ENCODE measurements around the gene UACA. TPM values are rescaled to one million over a fixed set of nuclear protein-coding genes. Genes with fewer than 3 reads are reported as not detected.

Gene UACA
- total and polyA plus RNA-seq, 7 experiments from 2014 or later = 0.14 to 2.1 (median 0.42) TPM; not detected in 1

- Mint-ChIP-seq H3K27ac (peak overlapping the region in 5 of 9 donors; percentile 3 to 78 (median 68)), H3K36me3 (no peaks in the 10 kb centered on the region), H3K4me3 (peak overlapping the region; percentile 81 to 97 (median 90)), H3K4me1 (peaks cover 5 to 25% (median 20%) of the 10 kb centered on the region in 7 donors), H3K27me3 (peaks cover 31 to 62% (median 41%) of the 10 kb centered on the region in 5 donors), H3K9me3 (peaks cover 0 to 3% (median 0%) of the 10 kb centered on the region in 11 donors)
- Histone ChIP-seq H3K27me3 (ENCODE audit: control insufficient read depth in 2 of 2, insufficient read depth in 2 of 2, low read length in 2 of 2) (peaks cover 7 to 23% of the 10 kb centered on the region in 2 donors), H3K4me1 (ENCODE audit: control insufficient read depth in 2 of 2, insufficient read depth in 2 of 2, low read length in 2 of 2) (peaks cover 6 to 18% of the 10 kb centered on the region in 2 donors), H3K4me3 (ENCODE audit: low read length) (peak overlapping the region; percentile 60), H3K36me3 (ENCODE audit: control insufficient read depth in 2 of 3, insufficient read depth in 3 of 3, low read length in 3 of 3) (no peaks in the 10 kb centered on the region), H3K27ac (ENCODE audit: low read depth, low read length) (no peak overlapping the region), H3K9me3 (ENCODE audit: control insufficient read depth in 2 of 3, low read length in 3 of 3) (no peaks in the 10 kb centered on the region)
- intact Hi-C loops (cut with micrococcal nuclease) = no loop called here
- ATAC-seq = no peak
- POLR2A ChIA-PET = no interaction called here
- CTCF ChIA-PET = no interaction called here
- peak in 1 of 9 donors; percentile 12 for DNase-seq
These were observed 782 bp upstream of the UACA start for GRCh38 chr15:70763950-70764730.

DNA sequence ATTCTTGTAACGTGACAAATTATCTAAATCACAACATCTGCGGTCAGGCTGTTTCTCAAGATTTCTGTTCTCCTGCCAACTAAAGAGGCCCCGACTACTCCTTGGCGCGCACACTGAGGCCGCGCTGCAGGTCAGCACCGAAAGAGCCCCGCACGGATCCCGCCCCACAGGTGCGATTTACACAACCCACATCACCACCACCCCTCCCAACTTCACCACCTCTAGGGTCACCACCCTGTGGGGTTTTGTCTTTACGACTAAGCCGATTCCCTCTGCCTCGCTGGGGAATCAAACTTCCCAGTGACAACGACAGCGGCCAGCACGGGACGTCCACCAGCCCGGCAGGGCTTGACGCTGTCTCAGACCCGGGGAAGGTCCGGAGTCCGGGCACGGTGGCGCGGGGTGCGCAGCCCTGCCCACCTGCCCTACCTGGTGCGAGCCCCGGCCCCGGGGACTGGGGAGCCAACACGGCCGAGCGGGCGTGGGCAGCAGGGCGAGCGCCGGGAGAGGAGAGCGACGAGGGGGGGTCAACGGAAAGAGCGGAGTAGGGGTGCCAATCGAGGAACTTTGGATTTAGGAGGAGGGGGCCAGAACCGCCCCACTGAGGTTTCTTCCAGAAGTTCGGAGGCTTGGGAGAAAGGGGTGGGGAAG is 764 bp downstream of the UACA start:
- H3K4me3 Mint-ChIP-seq = peak overlapping the region; percentile 78 to 97 (median 88)
- Histone ChIP-seq H3K4me3 (ENCODE audit: low read length) (peak overlapping the region; percentile 60), H3K9me3 (ENCODE audit: control insufficient read depth in 2 of 3, low read length in 3 of 3) (no peaks in the 10 kb centered on the region), H3K27me3 (ENCODE audit: control insufficient read depth in 2 of 2, insufficient read depth in 2 of 2, low read length in 2 of 2) (peaks cover 7 to 23% of the 10 kb centered on the region in 2 donors), H3K27ac (ENCODE audit: low read depth, low read length) (no peak overlapping the region), H3K4me1 (ENCODE audit: control insufficient read depth in 2 of 2, insufficient read depth in 2 of 2, low read length in 2 of 2) (peaks cover 6 to 18% of the 10 kb centered on the region in 2 donors), H3K36me3 (ENCODE audit: control insufficient read depth in 2 of 3, insufficient read depth in 3 of 3, low read length in 3 of 3) (no peaks in the 10 kb centered on the region)
- H3K9me3 Mint-ChIP-seq = peaks cover 0 to 3% (median 0%) of the 10 kb centered on the region in 11 donors
- peaks cover 41 to 75% (median 53%) of the 10 kb centered on the region in 5 donors for H3K27me3 Mint-ChIP-seq
- H3K27ac Mint-ChIP-seq = peak overlapping the region in 3 of 9 donors; percentile 28 to 55 (median 43)
- peaks cover 5 to 17% (median 14%) of the 10 kb centered on the region in 7 donors for H3K4me1 Mint-ChIP-seq
- POLR2A ChIA-PET = no interaction called here
- ATAC-seq (peak; percentile 5), DNase-seq (peak in 4 of 9 donors; percentile 3 to 31 (median 6))
- CTCF ChIA-PET = no interaction called here
- no peaks in the 10 kb centered on the region for H3K36me3 Mint-ChIP-seq
- intact Hi-C loops (cut with micrococcal nuclease) = no loop called here

- no peaks in the 10 kb centered on the region for H3K9me3 ChIP-seq (ENCODE audit: control insufficient read depth in 2 of 3, low read length in 3 of 3)
- Mint-ChIP-seq H3K27me3 (peaks cover 47 to 80% (median 59%) of the 10 kb centered on the region in 5 donors), H3K4me1 (peaks cover 5 to 16% (median 13%) of the 10 kb centered on the region in 7 donors), H3K9me3 (peaks cover 0 to 3% (median 0%) of the 10 kb centered on the region in 11 donors), H3K27ac (peak overlapping the region in 2 of 9 donors; percentile 28 to 55), H3K4me3 (peak overlapping the region; percentile 78 to 97 (median 88)), H3K36me3 (no peaks in the 10 kb centered on the region)
- no peaks in the 10 kb centered on the region for H3K36me3 ChIP-seq (ENCODE audit: control insufficient read depth in 2 of 3, insufficient read depth in 3 of 3, low read length in 3 of 3)
- H3K4me3 ChIP-seq (ENCODE audit: low read length) = no peak overlapping the region
- no peak for DNase-seq
- peaks cover 6 to 18% of the 10 kb centered on the region in 2 donors for H3K4me1 ChIP-seq (ENCODE audit: control insufficient read depth in 2 of 2, insufficient read depth in 2 of 2, low read length in 2 of 2)
- intact Hi-C loops (cut with micrococcal nuclease) = no loop called here
- H3K27ac ChIP-seq (ENCODE audit: low read depth, low read length) = no peak overlapping the region
- peaks cover 7 to 23% of the 10 kb centered on the region in 2 donors for H3K27me3 ChIP-seq (ENCODE audit: control insufficient read depth in 2 of 2, insufficient read depth in 2 of 2, low read length in 2 of 2)
- ChIA-PET CTCF (no interaction called here), POLR2A (no interaction called here)
- no peak for ATAC-seq
These were observed 1.4 kb downstream of the UACA start for GRCh38 chr15:70761931-70762468.

- peaks cover 6 to 18% of the 10 kb centered on the region in 2 donors for H3K4me1 ChIP-seq (ENCODE audit: control insufficient read depth in 2 of 2, insufficient read depth in 2 of 2, low read length in 2 of 2)
- ChIA-PET CTCF (interaction anchor here (0.7 kb wide), 1 partner anchor 665 kb away, joined by 3 read pairs; no protein-coding TSS in a partner anchor), POLR2A (no interaction called here)
- no peak for ATAC-seq
- Mint-ChIP-seq H3K9me3 (peaks cover 0 to 3% (median 0%) of the 10 kb centered on the region in 11 donors), H3K4me3 (peak overlapping the region in 2 of 10 donors; percentile 56 to 58), H3K4me1 (peaks cover 5 to 16% (median 13%) of the 10 kb centered on the region in 7 donors), H3K36me3 (no peaks in the 10 kb centered on the region), H3K27me3 (peaks cover 49 to 76% (median 63%) of the 10 kb centered on the region in 5 donors), H3K27ac (no peak overlapping the region)
- H3K9me3 ChIP-seq (ENCODE audit: control insufficient read depth in 2 of 3, low read length in 3 of 3) = no peaks in the 10 kb centered on the region
- no peak overlapping the region for H3K4me3 ChIP-seq (ENCODE audit: low read length)
- H3K27me3 ChIP-seq (ENCODE audit: control insufficient read depth in 2 of 2, insufficient read depth in 2 of 2, low read length in 2 of 2) = peaks cover 7 to 23% of the 10 kb centered on the region in 2 donors
- DNase-seq = no peak
- H3K36me3 ChIP-seq (ENCODE audit: control insufficient read depth in 2 of 3, insufficient read depth in 3 of 3, low read length in 3 of 3) = no peaks in the 10 kb centered on the region
- H3K27ac ChIP-seq (ENCODE audit: low read depth, low read length) = no peak overlapping the region
- intact Hi-C loops (cut with micrococcal nuclease) = no loop called here
These were observed 2.3 kb downstream of the UACA start for GRCh38 chr15:70761046-70761445.

DNA sequence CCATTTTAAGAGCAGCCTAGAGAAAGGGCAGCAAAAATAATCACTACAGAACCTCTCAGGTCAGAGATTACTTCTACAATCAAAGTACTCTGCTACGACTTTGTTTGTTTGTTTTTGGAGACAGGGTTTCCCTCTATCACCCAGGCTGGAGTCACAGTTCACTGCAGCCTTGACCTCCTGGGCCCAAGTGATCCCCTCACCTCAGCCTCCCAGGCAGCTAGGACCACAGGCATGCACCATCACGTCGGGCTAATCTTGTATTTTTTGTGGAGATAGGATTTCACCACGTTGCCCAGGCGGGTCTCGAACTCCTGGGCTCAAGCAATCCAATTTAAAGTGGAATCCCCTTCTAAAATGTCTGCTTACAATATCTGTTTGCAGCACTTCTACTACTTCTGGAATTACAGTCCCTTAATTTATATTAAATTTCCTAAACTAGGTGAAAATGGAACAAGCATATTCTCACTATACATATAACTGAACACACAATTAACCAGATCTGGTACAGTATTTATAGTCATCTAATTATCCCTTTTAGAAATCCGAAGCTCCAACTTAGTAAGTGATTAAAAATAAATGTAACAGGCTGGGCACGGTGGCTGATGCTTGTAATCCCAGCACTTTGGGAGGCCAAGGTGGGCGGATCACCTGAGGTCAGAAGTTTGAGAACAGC is 4.4 kb downstream of the UACA start:
- no peak overlapping the region for H3K27ac ChIP-seq (ENCODE audit: low read depth, low read length)
- no peak overlapping the region for H3K4me3 Mint-ChIP-seq
- H3K27ac Mint-ChIP-seq = no peak overlapping the region
- ChIA-PET POLR2A (no interaction called here), CTCF (interaction anchor here (0.5 kb wide), 1 partner anchor 119 kb away, joined by 7 read pairs; no protein-coding TSS in a partner anchor)
- H3K9me3 Mint-ChIP-seq = peaks cover 0 to 3% (median 0%) of the 10 kb centered on the region in 11 donors
- H3K27me3 Mint-ChIP-seq = peaks cover 43 to 67% (median 50%) of the 10 kb centered on the region in 5 donors
- DNase-seq (no peak), ATAC-seq (no peak)
- peaks cover 4 to 15% (median 10%) of the 10 kb centered on the region in 7 donors for H3K4me1 Mint-ChIP-seq
- no peaks in the 10 kb centered on the region for H3K36me3 ChIP-seq (ENCODE audit: control insufficient read depth in 2 of 3, insufficient read depth in 3 of 3, low read length in 3 of 3)
- no peaks in the 10 kb centered on the region for H3K36me3 Mint-ChIP-seq
- intact Hi-C loops (cut with micrococcal nuclease) = no loop called here
- no peaks in the 10 kb centered on the region for H3K9me3 ChIP-seq (ENCODE audit: control insufficient read depth in 2 of 3, low read length in 3 of 3)
- no peak overlapping the region for H3K4me3 ChIP-seq (ENCODE audit: low read length)
- H3K27me3 ChIP-seq (ENCODE audit: control insufficient read depth in 2 of 2, insufficient read depth in 2 of 2, low read length in 2 of 2) = peaks cover 7 to 23% of the 10 kb centered on the region in 2 donors
- peaks cover 6 to 16% of the 10 kb centered on the region in 2 donors for H3K4me1 ChIP-seq (ENCODE audit: control insufficient read depth in 2 of 2, insufficient read depth in 2 of 2, low read length in 2 of 2)

- CTCF ChIA-PET = no interaction called here
These were observed 5.7 kb downstream of the UACA start for GRCh38 chr15:70757627-70758026.

More at GRCh38 chr15:70757627-70758026, 5.7 kb downstream of the UACA start:
- POLR2A ChIA-PET = no interaction called here
- H3K27me3 Mint-ChIP-seq = peaks cover 38 to 67% (median 46%) of the 10 kb centered on the region in 5 donors
- peaks cover 4 to 19% (median 14%) of the 10 kb centered on the region in 7 donors for H3K4me1 Mint-ChIP-seq
- ATAC-seq = no peak
- H3K36me3 Mint-ChIP-seq = no peaks in the 10 kb centered on the region
- DNase-seq = no peak
- no peaks in the 10 kb centered on the region for H3K36me3 ChIP-seq (ENCODE audit: control insufficient read depth in 2 of 3, insufficient read depth in 3 of 3, low read length in 3 of 3)
- H3K9me3 ChIP-seq (ENCODE audit: control insufficient read depth in 2 of 3, low read length in 3 of 3) = no peaks in the 10 kb centered on the region
- H3K4me3 Mint-ChIP-seq = peak overlapping the region in 1 of 10 donors; percentile 49
- peaks cover 7 to 20% of the 10 kb centered on the region in 2 donors for H3K27me3 ChIP-seq (ENCODE audit: control insufficient read depth in 2 of 2, insufficient read depth in 2 of 2, low read length in 2 of 2)
- intact Hi-C loops (cut with micrococcal nuclease) = no loop called here
- peaks cover 3 to 9% of the 10 kb centered on the region in 2 donors for H3K4me1 ChIP-seq (ENCODE audit: control insufficient read depth in 2 of 2, insufficient read depth in 2 of 2, low read length in 2 of 2)
- H3K9me3 Mint-ChIP-seq = no peaks in the 10 kb centered on the region
- H3K27ac ChIP-seq (ENCODE audit: low read depth, low read length) = no peak overlapping the region
- no peak overlapping the region for H3K4me3 ChIP-seq (ENCODE audit: low read length)
- H3K27ac Mint-ChIP-seq = no peak overlapping the region
